Measurements from ENCODE around the gene SYTL1. TPM values are rescaled to one million over a fixed set of nuclear protein-coding genes. Genes with fewer than 3 reads are reported as not detected.
A peak's percentile ranks its signal among the peaks of the same experiment; 100 is the strongest.

SYTL1 gene
- total RNA-seq, 4 donors from 2014 or later: 0.81 to 4.8 (median 2.7) TPM

- Histone ChIP-seq H3K36me3 (peaks cover 0 to 51% of the 10 kb centered on the region in 2 donors), H3K27ac (no peak overlapping the region), H3K27me3 (no peaks in the 10 kb centered on the region), H3K4me3 (no peak overlapping the region), H3K4me1 (no peaks in the 10 kb centered on the region), H3K9me3 (no peaks in the 10 kb centered on the region)
- TF ChIP-seq CTCF (IDR thresholded peaks at IDR 0.05) (no peak), POLR2AphosphoS5 (IDR thresholded peaks at IDR 0.05) (no peak), EP300 (IDR thresholded peaks at IDR 0.05) (no peak), POLR2A (IDR thresholded peaks at IDR 0.05) (no peak)
- no peak for ATAC-seq
- WGBS, 2 donors (ENCODE audit: low coverage in 1 of 2): 80 to 83% methylated on average over 1 to 5 of the region's 6 CpGs
These were observed 3.1 kb upstream of the SYTL1 start for GRCh38 chr1:27338751-27339150.

GRCh38 chr1:27339213-27339612 is 2.6 kb upstream of the SYTL1 start:
- Histone ChIP-seq H3K4me3 (no peak overlapping the region), H3K4me1 (no peaks in the 10 kb centered on the region), H3K36me3 (peaks cover 0 to 46% of the 10 kb centered on the region in 2 donors), H3K27me3 (no peaks in the 10 kb centered on the region), H3K9me3 (no peaks in the 10 kb centered on the region), H3K27ac (no peak overlapping the region)
- no peak for ATAC-seq
- TF ChIP-seq CTCF (IDR thresholded peaks at IDR 0.05) (no peak), EP300 (IDR thresholded peaks at IDR 0.05) (no peak), POLR2A (IDR thresholded peaks at IDR 0.05) (no peak), POLR2AphosphoS5 (IDR thresholded peaks at IDR 0.05) (no peak)
- WGBS, 2 donors (ENCODE audit: low coverage in 1 of 2): 63% methylated on average over 3 to 5 of the region's 5 CpGs

- no peak overlapping the region for H3K27ac ChIP-seq
- no peak for TF ChIP-seq EP300 (IDR thresholded peaks at IDR 0.05)
- no peak for TF ChIP-seq CTCF (IDR thresholded peaks at IDR 0.05)
- no peak for TF ChIP-seq POLR2AphosphoS5 (IDR thresholded peaks at IDR 0.05)
- TF ChIP-seq POLR2A (IDR thresholded peaks at IDR 0.05): no peak
- no peak for ATAC-seq
- no peaks in the 10 kb centered on the region for H3K4me1 ChIP-seq
- H3K4me3 ChIP-seq: peak overlapping the region in 1 of 2 donors; percentile 19
- H3K27me3 ChIP-seq: peaks cover 9% of the 10 kb centered on the region
- H3K36me3 ChIP-seq: peaks cover 0 to 15% of the 10 kb centered on the region in 2 donors
- 45% methylated on average over 4 of the region's 8 CpGs; no CpG with 5 or more reads in 1 of the 2 donors for WGBS, 2 donors (ENCODE audit: low coverage in 1 of 2)
- no peaks in the 10 kb centered on the region for H3K9me3 ChIP-seq
These were observed 562 bp downstream of the SYTL1 start for GRCh38 chr1:27342391-27342777.

- Histone ChIP-seq H3K27me3 (peaks cover 15% of the 10 kb centered on the region), H3K27ac (no peak overlapping the region), H3K9me3 (no peaks in the 10 kb centered on the region), H3K4me1 (no peaks in the 10 kb centered on the region), H3K4me3 (peak overlapping the region in 1 of 2 donors; percentile 19), H3K36me3 (peaks cover 0 to 8% of the 10 kb centered on the region in 2 donors)
- WGBS, 2 donors (ENCODE audit: low coverage in 1 of 2): 83 to 87% methylated on average over 1 to 2 of the region's 31 CpGs
- no peak for ATAC-seq
- TF ChIP-seq EP300 (IDR thresholded peaks at IDR 0.05): no peak
- TF ChIP-seq POLR2A (IDR thresholded peaks at IDR 0.05): no peak
- TF ChIP-seq POLR2AphosphoS5 (IDR thresholded peaks at IDR 0.05): no peak
- TF ChIP-seq CTCF (IDR thresholded peaks at IDR 0.05): no peak
These were observed 1.2 kb downstream of the SYTL1 start for GRCh38 chr1:27342778-27343638.

GRCh38 chr1:27343639-27344025 is 1.8 kb downstream of the SYTL1 start:
- H3K4me3 ChIP-seq: no peak overlapping the region
- no peak for TF ChIP-seq POLR2A (IDR thresholded peaks at IDR 0.05)
- no peak for TF ChIP-seq EP300 (IDR thresholded peaks at IDR 0.05)
- no peak for TF ChIP-seq POLR2AphosphoS5 (IDR thresholded peaks at IDR 0.05)
- no peak for TF ChIP-seq CTCF (IDR thresholded peaks at IDR 0.05)
- H3K4me1 ChIP-seq: no peaks in the 10 kb centered on the region
- no peaks in the 10 kb centered on the region for H3K9me3 ChIP-seq
- no peak for ATAC-seq
- peaks cover 0 to 2% of the 10 kb centered on the region in 2 donors for H3K36me3 ChIP-seq
- WGBS, 2 donors (ENCODE audit: low coverage in 1 of 2): 80 to 83% methylated on average over 5 of the region's 5 CpGs
- peaks cover 20% of the 10 kb centered on the region for H3K27me3 ChIP-seq
- no peak overlapping the region for H3K27ac ChIP-seq
